ENCODE results near the gene PIM2.

Gene PIM2

DNA sequence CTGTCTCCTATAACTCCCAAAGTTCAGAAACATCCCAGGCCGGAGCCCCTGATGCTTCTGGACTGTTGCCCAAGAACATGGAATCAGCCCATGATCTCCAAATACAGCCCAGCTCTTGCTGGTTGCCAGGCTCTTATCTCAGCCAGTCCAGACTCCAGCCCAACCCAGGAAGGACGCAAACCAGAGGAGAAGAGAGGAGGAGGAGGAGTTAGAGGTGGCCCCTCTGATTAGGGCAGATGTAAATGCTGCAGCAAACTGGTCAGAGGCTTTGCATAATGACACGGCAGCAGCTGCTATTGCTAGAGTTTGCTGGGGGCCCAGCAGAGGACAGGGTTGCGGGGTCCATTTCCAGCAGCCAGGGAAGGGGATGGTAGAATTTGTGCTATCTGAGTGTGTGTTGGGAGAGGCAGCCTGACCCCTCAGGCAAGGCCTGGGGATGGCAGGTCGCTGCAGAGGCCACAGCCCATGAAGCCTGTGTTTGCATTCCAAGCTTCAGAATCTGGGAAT is 42.8 kb upstream of the PIM2 start:
- Histone ChIP-seq H3K27ac (ENCODE audit: poor library complexity, severe bottlenecking) (no peak overlapping the region), H3K9me3 (ENCODE audit: severe bottlenecking) (no peaks in the 10 kb centered on the region), H3K4me3 (ENCODE audit: severe bottlenecking) (no peak overlapping the region), H3K4me1 (ENCODE audit: insufficient read depth, poor library complexity, severe bottlenecking) (no peaks in the 10 kb centered on the region), H3K27me3 (ENCODE audit: insufficient read depth, poor library complexity, severe bottlenecking) (no peaks in the 10 kb centered on the region), H3K36me3 (ENCODE audit: low read depth) (no peaks in the 10 kb centered on the region)
- ATAC-seq (ENCODE audit: low read depth) (no peak), DNase-seq (ENCODE audit: low spot score) (no peak)
- TF ChIP-seq, protein P1, sequence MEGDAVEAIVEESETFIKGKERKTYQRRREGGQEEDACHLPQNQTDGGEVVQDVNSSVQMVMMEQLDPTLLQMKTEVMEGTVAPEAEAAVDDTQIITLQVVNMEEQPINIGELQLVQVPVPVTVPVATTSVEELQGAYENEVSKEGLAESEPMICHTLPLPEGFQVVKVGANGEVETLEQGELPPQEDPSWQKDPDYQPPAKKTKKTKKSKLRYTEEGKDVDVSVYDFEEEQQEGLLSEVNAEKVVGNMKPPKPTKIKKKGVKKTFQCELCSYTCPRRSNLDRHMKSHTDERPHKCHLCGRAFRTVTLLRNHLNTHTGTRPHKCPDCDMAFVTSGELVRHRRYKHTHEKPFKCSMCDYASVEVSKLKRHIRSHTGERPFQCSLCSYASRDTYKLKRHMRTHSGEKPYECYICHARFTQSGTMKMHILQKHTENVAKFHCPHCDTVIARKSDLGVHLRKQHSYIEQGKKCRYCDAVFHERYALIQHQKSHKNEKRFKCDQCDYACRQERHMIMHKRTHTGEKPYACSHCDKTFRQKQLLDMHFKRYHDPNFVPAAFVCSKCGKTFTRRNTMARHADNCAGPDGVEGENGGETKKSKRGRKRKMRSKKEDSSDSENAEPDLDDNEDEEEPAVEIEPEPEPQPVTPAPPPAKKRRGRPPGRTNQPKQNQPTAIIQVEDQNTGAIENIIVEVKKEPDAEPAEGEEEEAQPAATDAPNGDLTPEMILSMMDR (IDR thresholded peaks at IDR 0.05; ENCODE audit: poor library complexity, severe bottlenecking), result no peak

DNA sequence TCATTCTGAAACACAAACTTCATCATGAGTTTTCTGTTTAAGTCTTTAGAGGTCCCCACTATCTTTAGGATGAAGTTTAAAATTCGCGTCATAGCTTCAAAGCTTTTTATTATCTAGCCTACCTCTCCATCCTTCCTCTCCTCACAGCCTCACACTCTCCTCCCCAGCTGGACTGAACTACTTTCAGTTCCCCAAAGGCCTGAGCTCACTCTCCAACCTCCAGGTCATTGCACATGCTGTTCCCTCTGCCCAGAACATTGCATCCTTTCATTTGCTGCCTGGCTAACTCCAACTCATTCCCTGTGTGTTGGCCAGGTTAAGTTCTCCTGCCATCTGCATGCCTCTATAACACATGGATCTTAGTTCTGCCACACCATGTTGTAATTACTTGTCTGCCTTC is 41.5 kb upstream of the PIM2 start:
- ATAC-seq (ENCODE audit: low read depth) (no peak), DNase-seq (ENCODE audit: low spot score) (no peak)
- H3K4me3 ChIP-seq (ENCODE audit: severe bottlenecking), result no peak overlapping the region
- peaks cover 7% of the 10 kb centered on the region; the same call in 1 of the 2 replicates for H3K36me3 ChIP-seq (ENCODE audit: low read depth)
- H3K4me1 ChIP-seq (ENCODE audit: insufficient read depth, poor library complexity, severe bottlenecking), result no peaks in the 10 kb centered on the region
- H3K9me3 ChIP-seq (ENCODE audit: severe bottlenecking), result no peaks in the 10 kb centered on the region
- H3K27me3 ChIP-seq (ENCODE audit: insufficient read depth, poor library complexity, severe bottlenecking), result no peaks in the 10 kb centered on the region
- no peak overlapping the region for H3K27ac ChIP-seq (ENCODE audit: poor library complexity, severe bottlenecking)
- TF ChIP-seq, protein P1 (IDR thresholded peaks at IDR 0.05; ENCODE audit: poor library complexity, severe bottlenecking), result no peak

DNA sequence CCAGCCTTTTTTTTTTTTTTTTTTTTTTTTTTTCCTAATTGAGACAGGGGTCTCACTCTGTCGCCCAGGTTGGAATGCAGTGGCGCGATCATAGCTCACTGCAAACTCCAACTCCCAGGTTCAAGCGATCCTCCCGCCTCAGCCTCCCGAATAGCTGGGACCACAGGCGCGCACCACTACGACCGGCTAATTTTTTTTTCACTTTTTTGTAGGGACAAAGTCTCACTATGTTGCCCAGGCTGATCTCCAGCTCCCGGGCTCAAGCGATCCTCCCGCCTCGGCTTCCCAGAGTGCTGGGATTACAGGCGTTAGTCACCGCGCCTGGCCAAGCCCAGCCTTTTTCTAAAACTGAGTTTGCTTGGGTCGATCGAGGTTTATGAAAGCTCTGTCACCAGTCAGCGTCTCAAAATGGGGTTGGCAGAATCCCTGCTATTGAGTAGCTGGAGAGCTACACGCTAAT is 39.8 kb upstream of the PIM2 start:
- Histone ChIP-seq H3K4me3 (ENCODE audit: severe bottlenecking) (peak overlapping the region; percentile 50), H3K36me3 (ENCODE audit: low read depth) (peaks cover 10% of the 10 kb centered on the region; the same call in 1 of the 2 replicates), H3K27me3 (ENCODE audit: insufficient read depth, poor library complexity, severe bottlenecking) (no peaks in the 10 kb centered on the region), H3K9me3 (ENCODE audit: severe bottlenecking) (no peaks in the 10 kb centered on the region), H3K27ac (ENCODE audit: poor library complexity, severe bottlenecking) (peak overlapping the region; percentile 78), H3K4me1 (ENCODE audit: insufficient read depth, poor library complexity, severe bottlenecking) (no peaks in the 10 kb centered on the region)
- ATAC-seq (ENCODE audit: low read depth) (0 out of 3 replicates have a peak, but pooled peaks have one; percentile 6), DNase-seq (ENCODE audit: low spot score) (no peak)
- TF ChIP-seq, protein P1 (IDR thresholded peaks at IDR 0.05; ENCODE audit: poor library complexity, severe bottlenecking), result no peak

DNA sequence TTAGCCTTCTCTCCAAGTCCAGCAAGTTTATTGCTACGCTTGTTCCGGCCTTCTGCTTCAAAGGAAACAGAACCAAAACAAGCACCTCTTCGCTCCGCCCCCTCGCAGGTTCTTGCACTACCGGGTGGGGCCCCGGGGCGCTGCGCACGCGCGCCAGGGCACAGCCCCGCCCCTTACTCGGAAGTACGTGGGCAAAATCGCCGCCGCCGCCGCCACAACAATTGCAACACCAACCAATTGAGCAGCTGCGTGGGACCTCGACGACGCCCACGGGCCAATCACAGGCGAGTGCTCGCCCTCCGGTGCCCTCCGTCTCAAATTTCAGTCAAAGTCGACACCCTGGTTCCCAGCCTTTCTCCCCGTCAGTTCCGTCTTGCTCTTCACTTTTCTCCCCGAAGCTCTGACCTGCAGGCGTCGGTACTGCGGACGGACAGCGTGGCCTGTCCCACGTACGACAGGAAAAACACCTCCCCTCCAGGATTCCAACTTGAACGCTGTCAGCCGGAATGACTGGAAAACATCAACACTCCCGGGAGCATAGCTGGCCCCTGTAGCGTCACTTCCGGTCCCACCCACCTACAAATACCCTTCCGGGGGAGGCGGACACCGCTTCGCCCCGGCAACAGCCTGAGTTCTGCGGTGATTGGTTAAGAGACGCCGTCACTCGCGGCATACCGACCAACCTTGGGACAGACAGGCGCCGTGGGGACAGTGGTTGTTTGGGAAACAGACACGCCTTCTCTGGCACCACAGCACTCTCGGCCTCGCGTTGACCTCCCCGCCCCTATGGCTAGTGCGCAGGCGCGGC is 39.2 kb upstream of the PIM2 start:
- Histone ChIP-seq H3K27ac (ENCODE audit: poor library complexity, severe bottlenecking) (peak overlapping the region; percentile 78), H3K9me3 (ENCODE audit: severe bottlenecking) (no peaks in the 10 kb centered on the region), H3K4me3 (ENCODE audit: severe bottlenecking) (peak overlapping the region; percentile 50), H3K27me3 (ENCODE audit: insufficient read depth, poor library complexity, severe bottlenecking) (no peaks in the 10 kb centered on the region), H3K36me3 (ENCODE audit: low read depth) (peaks cover 10% of the 10 kb centered on the region; the same call in 1 of the 2 replicates), H3K4me1 (ENCODE audit: insufficient read depth, poor library complexity, severe bottlenecking) (no peaks in the 10 kb centered on the region)
- DNase-seq (ENCODE audit: low spot score), result peak; percentile 92
- TF ChIP-seq, protein P1 (IDR thresholded peaks at IDR 0.05; ENCODE audit: poor library complexity, severe bottlenecking), result no peak
- peak; percentile 87 for ATAC-seq (ENCODE audit: low read depth)

DNA sequence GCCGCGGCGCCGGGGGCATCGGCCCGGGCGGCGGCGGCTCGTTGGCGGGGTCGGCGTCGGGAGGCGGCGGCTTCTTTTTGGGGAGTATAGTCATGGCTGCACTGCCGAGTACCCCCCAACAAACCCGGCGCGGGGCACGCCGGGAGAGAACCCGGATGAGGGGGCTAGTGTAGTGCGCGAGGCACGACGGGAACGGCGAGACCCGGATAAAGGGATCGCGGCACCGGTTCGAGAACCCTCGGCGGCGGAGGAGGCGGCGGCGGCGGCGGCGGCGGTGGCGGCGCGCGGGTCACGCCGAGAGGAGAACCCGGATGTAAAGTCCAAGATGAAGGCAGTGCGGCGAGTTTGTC is 38.6 kb upstream of the PIM2 start, which contains the start of gene OTUD5:
OTUD5 (minus strand) TSS at position 131 of the 350 bp plus-strand sequence; CDS start at position 94, 37 bp downstream.
- Histone ChIP-seq H3K4me1 (ENCODE audit: insufficient read depth, poor library complexity, severe bottlenecking) (no peaks in the 10 kb centered on the region), H3K27me3 (ENCODE audit: insufficient read depth, poor library complexity, severe bottlenecking) (no peaks in the 10 kb centered on the region), H3K4me3 (ENCODE audit: severe bottlenecking) (peak within 1 kb of the TSS; percentile 50), H3K36me3 (ENCODE audit: low read depth) (peaks cover 11% of the 10 kb centered on the region; the same call in 1 of the 2 replicates), H3K9me3 (ENCODE audit: severe bottlenecking) (no peaks in the 10 kb centered on the region), H3K27ac (ENCODE audit: poor library complexity, severe bottlenecking) (peak within 1 kb of the TSS; percentile 78)
- TF ChIP-seq, protein P1 (IDR thresholded peaks at IDR 0.05; ENCODE audit: poor library complexity, severe bottlenecking), result no peak
- ATAC-seq (ENCODE audit: low read depth) (peak; percentile 55), DNase-seq (ENCODE audit: low spot score) (no peak)
